ENCODE results near the gene KCNK3.
A peak's percentile ranks its signal among the peaks of the same experiment; 100 is the strongest.

The KCNK3 gene

GRCh38 chr2:26715528-26716270 is 23.2 kb downstream of the KCNK3 start:
- DNase-seq: no peak

- no peak for DNase-seq
Observed at GRCh38 chr2:26716340-26716739, 23.8 kb downstream of the KCNK3 start.

- DNase-seq: no peak
Observed at GRCh38 chr2:26716769-26717168, 24.2 kb downstream of the KCNK3 start.

- no peak for DNase-seq
Observed at GRCh38 chr2:26717362-26717761, 24.8 kb downstream of the KCNK3 start.

- no peak for DNase-seq
Observed at GRCh38 chr2:26718949-26719686, 26.6 kb downstream of the KCNK3 start.

GRCh38 chr2:26720322-26721114 is 28.0 kb downstream of the KCNK3 start:
- peak; percentile 38 for DNase-seq

GRCh38 chr2:26721115-26722032 is 28.9 kb downstream of the KCNK3 start:
- DNase-seq: no peak

GRCh38 chr2:26722328-26722727 is 29.8 kb downstream of the KCNK3 start:
- no peak for DNase-seq

GRCh38 chr2:26722911-26723310 is 30.4 kb downstream of the KCNK3 start:
- no peak for DNase-seq

- no peak for DNase-seq
Observed at GRCh38 chr2:26723475-26723874, 31.0 kb downstream of the KCNK3 start.

GRCh38 chr2:26723991-26724750 is 31.6 kb downstream of the KCNK3 start:
- no peak for DNase-seq

- no peak for DNase-seq
Observed at GRCh38 chr2:26724784-26725520, 32.4 kb downstream of the KCNK3 start.

GRCh38 chr2:26725521-26725820 is 32.9 kb downstream of the KCNK3 start:
- DNase-seq: no peak

GRCh38 chr2:26726228-26726627 is 33.7 kb downstream of the KCNK3 start:
- DNase-seq: no peak

- DNase-seq: no peak
Observed at GRCh38 chr2:26727641-26728561, 35.4 kb downstream of the KCNK3 start.

- no peak for DNase-seq
Observed at GRCh38 chr2:26729311-26729710, 36.8 kb downstream of the KCNK3 start.

- DNase-seq: no peak
Observed at GRCh38 chr2:26730549-26731344, 38.2 kb downstream of the KCNK3 start.

- no peak for DNase-seq
Observed at GRCh38 chr2:26731714-26732113, 39.2 kb downstream of the KCNK3 start.

GRCh38 chr2:26732446-26732845 is 39.9 kb downstream of the KCNK3 start:
- no peak for DNase-seq
